Right kidney (tissue), 1 donor: Measurements from ENCODE around the gene RASGEF1C.
A peak's percentile ranks its signal among the peaks of the same experiment; 100 is the strongest.
"Not testable (repeated sequence)": the region's sequence is repeated elsewhere in the genome, so short reads cannot be mapped to it uniquely, and the experiment has no call there.

Source experiments
- DNase-seq: peaks from one replicate; pipeline ENCODE4 v3.0.0-alpha.2; 2016

Gene RASGEF1C

DNA sequence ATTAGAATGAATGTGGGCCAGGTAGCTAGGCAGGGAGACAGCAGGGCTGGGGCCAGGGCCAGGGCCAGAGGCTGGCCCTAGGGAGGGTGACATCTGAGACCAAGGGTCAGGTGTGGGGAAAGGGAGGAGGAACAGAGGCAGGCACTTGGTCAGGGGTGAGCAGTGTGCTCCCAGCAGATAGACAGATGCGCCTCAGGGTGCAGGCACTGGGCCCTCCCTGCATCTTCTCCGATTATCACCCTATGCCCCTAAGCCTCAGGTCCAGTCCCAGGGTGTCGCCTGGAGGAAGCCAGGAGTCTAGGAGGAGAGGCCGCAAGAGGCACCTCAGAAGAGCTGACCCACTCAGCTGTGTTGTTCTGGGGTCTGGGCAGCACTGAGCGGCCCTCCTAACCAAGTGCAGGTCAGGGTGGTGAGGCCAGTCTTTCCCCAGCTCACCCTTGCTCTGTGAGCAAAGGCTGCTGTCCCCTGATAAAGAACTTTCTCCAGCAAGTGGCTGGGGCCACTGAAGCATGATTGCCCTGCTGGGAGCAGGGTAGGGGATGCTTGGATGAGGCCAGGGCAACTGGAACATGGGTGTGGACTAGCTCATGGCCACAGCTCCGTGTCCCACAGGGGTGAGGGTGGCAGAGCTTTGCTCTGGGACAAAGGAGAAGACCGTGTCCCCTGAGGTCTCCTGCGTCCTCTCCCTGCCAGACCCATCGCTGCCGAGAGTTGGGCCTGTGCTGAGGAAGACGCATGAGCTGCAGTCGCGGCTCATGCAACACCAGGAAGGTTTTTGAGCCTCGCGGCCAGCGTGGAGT, 2.1 kb upstream of the RASGEF1C start:
- DNase-seq, result no peak

DNA sequence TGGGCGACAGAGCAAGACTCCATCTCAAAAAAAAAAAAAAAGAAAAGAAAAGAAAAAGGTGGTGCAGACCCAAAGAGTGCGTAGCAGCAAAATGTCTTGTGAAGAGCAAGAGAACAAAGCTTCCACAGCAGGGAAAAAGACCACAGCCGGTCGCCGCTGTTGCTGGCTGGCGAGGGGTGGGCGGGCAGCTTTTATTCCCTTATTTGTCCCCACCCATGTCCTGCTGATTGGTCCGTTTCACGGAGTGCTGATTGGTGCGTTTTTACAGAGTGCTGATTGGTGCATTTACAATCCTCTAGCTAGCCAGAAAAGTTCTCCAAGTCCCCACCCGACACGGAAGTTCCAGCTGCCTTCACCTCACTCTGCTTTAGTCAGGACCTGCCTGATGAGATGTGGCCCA, 1.1 kb upstream of the RASGEF1C start:
- not testable (repeated sequence) for DNase-seq

- DNase-seq, result peak; percentile 53
Measured at GRCh38 chr5:180208435-180209081, 453 bp downstream of the RASGEF1C start.

DNA sequence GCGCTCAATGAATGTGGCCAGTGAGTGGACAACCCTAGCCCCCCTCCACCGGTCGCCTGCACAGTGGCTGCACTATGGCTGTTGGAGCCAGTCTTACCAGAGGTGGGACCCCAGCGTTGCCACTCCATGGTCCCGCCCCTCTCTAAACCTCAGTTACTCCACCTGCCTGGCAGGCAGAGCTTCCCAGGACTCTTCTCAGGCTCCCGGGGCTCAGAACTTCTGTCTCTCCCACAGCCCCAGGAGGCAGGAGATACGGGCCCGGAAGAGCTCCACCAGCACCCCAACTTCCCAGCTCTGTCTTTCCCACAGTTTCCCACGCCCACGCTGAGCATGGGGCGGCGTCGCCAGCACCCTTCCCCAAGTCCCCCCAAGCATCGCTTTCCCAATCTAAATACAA, 975 bp downstream of the RASGEF1C start:
- DNase-seq, result no peak

DNA sequence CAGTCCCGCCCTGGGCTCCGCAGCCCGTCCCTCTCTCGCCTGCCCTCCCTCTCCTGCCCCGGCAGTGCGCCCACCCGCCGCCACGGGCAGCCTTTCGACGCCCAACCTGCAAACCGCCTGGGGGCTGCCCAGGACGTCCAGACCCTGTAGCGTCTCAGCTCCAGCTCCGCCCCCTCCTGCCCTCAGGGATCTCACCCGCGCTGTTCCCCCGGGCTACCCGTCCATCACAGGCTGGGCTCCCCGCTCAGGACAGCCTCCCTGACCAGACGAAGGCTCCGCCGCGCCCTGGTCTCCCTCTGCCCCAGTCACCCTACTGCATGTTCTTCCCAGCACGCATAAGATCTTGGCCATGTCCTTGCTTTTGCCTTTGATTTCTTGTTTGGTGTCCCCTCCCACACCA, 1.4 kb downstream of the RASGEF1C start:
- no peak for DNase-seq

DNA sequence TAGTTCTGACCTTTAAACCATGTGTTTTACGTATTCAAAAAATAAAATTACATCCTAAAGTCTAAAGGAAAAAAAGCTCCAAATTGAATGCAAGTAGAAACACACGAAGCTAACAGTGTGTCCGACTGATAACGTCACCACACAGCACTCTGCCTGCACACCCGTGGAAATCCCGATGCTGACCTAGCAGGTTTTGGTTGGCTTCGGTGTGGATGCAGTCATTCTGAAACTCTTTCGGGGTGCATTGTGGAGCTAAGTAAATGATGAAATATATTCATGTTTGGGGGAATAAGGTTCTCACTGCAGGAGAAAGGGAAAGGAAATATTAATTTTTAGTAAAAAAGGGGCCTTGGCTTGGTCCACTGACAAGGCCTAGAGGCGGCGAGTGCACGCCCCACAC, 2.0 kb downstream of the RASGEF1C start:
- no peak for DNase-seq

DNA sequence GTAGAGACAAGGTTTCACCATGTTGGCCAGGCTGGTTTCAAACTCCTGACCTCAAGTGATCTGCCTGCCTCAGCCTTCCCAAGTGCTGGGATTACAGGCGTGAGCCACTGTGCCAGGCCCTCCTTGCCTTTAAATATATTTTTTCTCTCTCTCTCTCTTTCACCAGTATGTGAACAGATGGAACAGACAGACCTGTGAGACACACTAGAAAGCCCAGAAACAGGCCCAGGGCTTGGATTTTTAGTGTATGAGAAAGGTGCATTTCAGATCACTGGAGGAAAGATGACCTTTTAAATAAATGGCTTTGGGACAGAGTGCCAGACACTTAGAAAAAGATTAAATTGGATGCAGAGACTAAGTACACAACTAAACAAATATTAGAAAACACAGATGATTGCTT, 3.1 kb downstream of the RASGEF1C start:
- DNase-seq, result no peak

GRCh38 chr5:180204276-180204819, 4.7 kb downstream of the RASGEF1C start:
- no peak for DNase-seq

- no peak for DNase-seq
Measured at GRCh38 chr5:180202939-180203573, 6.0 kb downstream of the RASGEF1C start.

GRCh38 chr5:180201051-180201987, 7.7 kb downstream of the RASGEF1C start:
- no peak for DNase-seq

- no peak for DNase-seq
Measured at GRCh38 chr5:180199390-180199789, 9.6 kb downstream of the RASGEF1C start.

GRCh38 chr5:180198208-180198607, 10.8 kb downstream of the RASGEF1C start:
- DNase-seq, result no peak

DNA sequence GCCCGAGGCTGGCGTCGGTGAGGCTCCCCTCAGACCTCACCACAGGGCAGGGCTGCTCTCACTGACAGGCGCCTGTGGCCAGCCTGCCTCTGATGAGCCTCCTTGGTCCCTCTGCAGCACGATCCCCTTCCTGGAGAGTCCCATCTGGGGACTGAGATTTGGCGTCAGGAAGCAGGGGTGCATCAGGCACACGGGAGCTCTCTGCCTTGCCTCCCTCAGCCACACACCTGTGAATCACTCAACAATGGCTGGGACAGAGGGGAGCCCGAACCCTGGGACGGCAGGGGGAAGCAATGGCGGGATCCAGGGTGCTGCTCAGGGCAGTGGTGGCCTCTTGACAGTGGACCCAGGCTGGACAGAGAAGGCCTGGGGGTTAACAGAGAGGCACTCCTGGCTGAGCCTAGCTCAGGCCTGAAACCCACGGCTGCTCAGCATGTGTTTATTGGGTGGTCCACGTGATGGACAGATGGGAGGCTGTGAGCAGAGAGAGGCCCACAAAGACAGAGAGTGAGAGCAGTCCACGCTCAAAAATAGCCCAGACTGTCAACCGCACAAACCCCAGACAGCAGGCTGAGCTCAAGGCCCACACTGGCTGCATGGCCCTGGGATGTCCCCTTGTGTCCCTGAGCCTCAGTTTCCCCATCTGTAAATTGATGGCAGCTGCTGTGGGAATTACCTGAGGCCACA, 11.9 kb downstream of the RASGEF1C start:
- DNase-seq, result no peak

DNA sequence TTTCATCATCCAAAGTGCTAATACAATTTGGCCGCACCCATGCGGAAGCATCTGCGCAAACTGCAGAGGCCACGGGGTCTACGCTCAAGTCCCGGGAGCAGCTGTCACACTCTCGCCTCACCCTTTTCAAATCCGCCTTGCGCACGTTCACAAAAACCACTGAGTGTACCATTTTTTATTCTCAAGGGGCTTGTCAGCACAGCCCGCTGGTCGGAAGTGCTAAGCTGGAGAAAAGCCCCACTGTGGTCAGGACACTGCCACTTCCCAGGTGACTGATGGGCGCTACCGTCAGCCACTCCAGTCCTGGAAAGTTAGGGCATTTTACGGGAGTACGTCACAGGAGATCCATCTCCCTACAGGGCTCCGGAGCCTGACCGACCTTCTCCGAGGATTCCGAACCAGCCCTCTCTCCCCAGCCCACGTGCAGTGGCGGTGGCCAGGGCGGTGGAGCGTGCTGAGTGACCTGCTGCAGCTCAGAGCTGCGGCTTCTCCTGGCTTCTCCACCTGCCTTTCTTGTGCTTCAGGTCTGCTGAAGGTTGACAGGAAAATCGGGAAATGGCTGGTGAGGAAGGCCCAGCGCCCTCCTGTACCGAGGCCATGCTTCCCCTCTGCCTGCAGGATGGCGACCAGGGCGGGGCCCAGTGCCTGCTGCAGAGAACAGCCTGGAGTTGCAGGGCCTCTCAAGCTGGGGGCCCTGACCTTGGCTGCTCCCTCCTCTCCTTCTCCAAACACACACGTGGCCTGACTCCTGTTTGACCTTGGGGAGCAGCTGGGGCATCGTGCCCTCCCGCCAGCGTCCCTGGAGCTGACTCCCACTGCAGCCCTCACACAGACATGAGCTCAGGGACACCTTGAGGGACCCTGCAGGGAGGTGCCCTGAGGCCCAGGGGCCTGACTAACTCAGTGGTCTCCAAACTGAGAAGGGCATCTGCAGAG, 14.3 kb downstream of the RASGEF1C start:
- DNase-seq, result no peak

DNA sequence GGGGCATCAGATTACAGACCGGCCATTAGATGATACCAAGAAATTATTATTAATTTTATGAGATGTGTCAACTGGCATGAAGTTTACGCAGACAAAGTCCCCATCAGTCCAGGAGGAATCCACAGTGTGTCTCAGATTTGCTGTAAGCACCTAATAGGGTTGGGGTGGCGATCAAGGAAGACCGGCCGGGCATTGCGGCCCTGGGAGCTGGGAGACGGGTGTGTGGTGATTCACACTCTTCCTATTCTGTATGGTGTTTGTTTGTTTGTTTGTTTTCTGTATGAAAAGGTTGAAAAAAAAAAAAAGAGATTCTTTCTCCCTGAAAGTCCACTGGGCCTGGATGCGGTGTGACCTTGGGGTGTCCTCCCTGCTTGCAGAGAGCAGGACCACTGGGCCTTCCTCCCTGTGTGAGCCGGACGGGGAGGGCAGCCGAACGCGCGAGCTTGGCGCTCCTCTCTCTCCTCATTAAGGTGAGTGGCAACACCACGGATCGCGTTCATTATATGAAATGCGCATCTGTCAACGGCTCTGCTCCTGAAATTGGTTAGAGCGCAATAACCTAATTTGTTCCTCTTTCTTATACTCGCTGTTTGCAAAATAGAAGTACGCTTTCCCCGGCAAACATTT, 15.1 kb downstream of the RASGEF1C start:
- DNase-seq, result no peak

- no peak for DNase-seq
Measured at GRCh38 chr5:180191716-180192115, 17.3 kb downstream of the RASGEF1C start.

DNA sequence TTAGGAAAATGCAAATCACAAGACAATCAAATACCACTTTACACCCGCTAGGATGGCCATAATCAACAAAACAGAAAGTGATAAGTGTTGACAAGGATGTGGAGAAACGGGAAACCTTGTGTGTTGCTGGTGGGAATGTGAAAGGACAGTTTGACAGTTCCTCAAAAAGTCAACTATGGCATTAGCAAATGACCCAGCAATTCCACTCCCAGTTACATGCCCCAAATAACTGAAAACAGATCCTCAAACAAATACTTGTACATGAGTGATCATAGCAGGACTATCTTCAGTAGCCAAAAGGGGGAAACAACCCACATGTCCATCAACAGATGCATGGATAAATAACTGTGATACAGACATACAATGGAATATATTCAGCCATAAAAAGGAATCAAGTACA, 21.2 kb downstream of the RASGEF1C start:
- no peak for DNase-seq

- DNase-seq, result no peak
Measured at GRCh38 chr5:180180846-180181245, 28.2 kb downstream of the RASGEF1C start.

DNA sequence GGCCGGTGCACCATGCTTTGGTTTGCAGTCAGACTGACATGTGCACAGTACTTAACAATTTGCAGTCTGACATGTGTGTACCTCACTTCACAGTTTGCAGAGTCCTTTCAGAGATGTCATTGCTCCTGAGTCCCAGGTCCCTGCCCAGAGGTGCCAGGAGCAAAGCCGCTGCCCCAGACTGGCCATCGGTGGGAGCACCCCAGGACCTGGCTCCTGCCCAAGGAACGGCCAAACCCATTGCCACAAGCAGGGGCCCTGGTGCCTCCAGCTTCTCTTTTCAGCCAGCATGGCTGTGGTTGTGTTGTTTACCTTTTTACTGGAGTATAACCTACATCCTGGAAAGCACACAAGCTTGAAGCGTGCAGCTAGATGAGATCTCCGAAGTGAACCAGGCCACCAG, 28.6 kb downstream of the RASGEF1C start:
- no peak for DNase-seq
